HCT116 (cell line): Measurements from ENCODE around the gene OXCT1.

ENCODE experiments used
- CTCF ChIP-seq, 3 experiments: fragments of 200-600 bp in 1 of 3; sonication (generic) in 1 of 3; IDR thresholded peaks in 2 of 3; conservative IDR thresholded peaks in 1 of 3; 2 replicates each; pipeline ENCODE4 v1.5.1; 2012 to 2017; ENCODE audit warnings: low read depth in 2 of 3, low read length in 2 of 3, antibody characterized with exemption in 1 of 3, borderline replicate concordance in 1 of 3, control low read depth in 1 of 3, mild to moderate bottlenecking in 1 of 3, mixed read lengths in 1 of 3, mixed run types in 1 of 3, moderate library complexity in 1 of 3; ENCODE audit not compliant: insufficient read depth in 1 of 3
- ELF1 ChIP-seq: IDR thresholded peaks from 2 replicates; pipeline ENCODE4 v1.6.1; 2012; ENCODE audit warnings: low read depth, borderline replicate concordance
- EZH2 ChIP-seq: fragments of 200-600 bp; sonication (generic); IDR thresholded peaks from 2 replicates; pipeline ENCODE4 v1.6.1; 2017; ENCODE audit warnings: antibody characterized with exemption, mixed run types
- POLR2A ChIP-seq: IDR thresholded peaks from 2 replicates; pipeline ENCODE4 v1.7.0; 2011; ENCODE audit warnings: borderline replicate concordance; ENCODE audit not compliant: insufficient read depth, insufficient read length; ENCODE audit errors: extremely low read depth
- POLR2AphosphoS5 ChIP-seq: IDR thresholded peaks from 2 replicates; pipeline ENCODE4 v1.6.1; 2011; ENCODE audit warnings: mild to moderate bottlenecking, low read depth, low read length, moderate library complexity
- RAD21 ChIP-seq: IDR thresholded peaks from 2 replicates; pipeline ENCODE4 v1.6.1; 2012; ENCODE audit warnings: low read depth, mild to moderate bottlenecking
- SRF ChIP-seq: IDR thresholded peaks from 2 replicates; pipeline ENCODE4 v1.6.1; 2012; ENCODE audit warnings: low read depth
- YY1 ChIP-seq: IDR thresholded peaks from 2 replicates; pipeline ENCODE4 v1.6.1; 2011; ENCODE audit warnings: low read length, low read depth, moderate library complexity, mild to moderate bottlenecking; ENCODE audit not compliant: insufficient replicate concordance; ENCODE audit errors: extremely low read depth
- TF ChIP-seq, protein P1 (sequence below): IDR thresholded peaks from 2 replicates; pipeline ENCODE4 v1.6.1; 2011; ENCODE audit warnings: mild to moderate bottlenecking, low read length, moderate library complexity; ENCODE audit not compliant: insufficient replicate concordance; ENCODE audit errors: extremely low read depth

DNA sequence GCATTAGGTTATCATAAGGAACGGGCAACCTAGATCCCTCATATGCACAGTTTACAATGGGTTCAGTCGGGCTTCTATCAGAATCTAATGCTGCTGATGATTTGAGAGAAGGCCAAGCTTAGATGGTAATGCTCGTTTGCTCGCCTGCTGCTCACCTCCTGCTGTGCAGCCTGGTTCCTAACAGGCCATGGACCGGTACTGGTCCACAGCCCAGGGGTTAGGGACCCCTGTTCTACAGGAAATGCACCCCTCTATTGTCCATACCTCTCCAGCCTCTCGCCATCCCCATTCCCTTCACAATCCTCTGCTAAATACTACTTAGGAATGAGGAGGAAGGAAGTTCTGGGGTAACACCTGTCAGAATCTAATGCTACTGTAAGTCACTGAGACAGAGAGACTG is 75.1 kb downstream of the OXCT1 start:
- TF ChIP-seq EZH2 (no peak), CTCF (IDR thresholded peaks at IDR 0.05 in 2 of 3, conservative IDR thresholded peaks at IDR 0.05 in 1 of 3; ENCODE audit: borderline replicate concordance in 1 of 3, insufficient read depth in 1 of 3, low read depth in 2 of 3, low read length in 2 of 3) (no peak), YY1 (no peak), POLR2A (no peak), RAD21 (no peak), POLR2AphosphoS5 (no peak), ELF1 (no peak), SRF (no peak)
- TF ChIP-seq, protein P1, sequence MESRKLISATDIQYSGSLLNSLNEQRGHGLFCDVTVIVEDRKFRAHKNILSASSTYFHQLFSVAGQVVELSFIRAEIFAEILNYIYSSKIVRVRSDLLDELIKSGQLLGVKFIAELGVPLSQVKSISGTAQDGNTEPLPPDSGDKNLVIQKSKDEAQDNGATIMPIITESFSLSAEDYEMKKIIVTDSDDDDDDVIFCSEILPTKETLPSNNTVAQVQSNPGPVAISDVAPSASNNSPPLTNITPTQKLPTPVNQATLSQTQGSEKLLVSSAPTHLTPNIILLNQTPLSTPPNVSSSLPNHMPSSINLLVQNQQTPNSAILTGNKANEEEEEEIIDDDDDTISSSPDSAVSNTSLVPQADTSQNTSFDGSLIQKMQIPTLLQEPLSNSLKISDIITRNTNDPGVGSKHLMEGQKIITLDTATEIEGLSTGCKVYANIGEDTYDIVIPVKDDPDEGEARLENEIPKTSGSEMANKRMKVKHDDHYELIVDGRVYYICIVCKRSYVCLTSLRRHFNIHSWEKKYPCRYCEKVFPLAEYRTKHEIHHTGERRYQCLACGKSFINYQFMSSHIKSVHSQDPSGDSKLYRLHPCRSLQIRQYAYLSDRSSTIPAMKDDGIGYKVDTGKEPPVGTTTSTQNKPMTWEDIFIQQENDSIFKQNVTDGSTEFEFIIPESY = no peak
